ENCODE data around the gene HRH3. TPM values are rescaled to one million over a fixed set of nuclear protein-coding genes. Genes with fewer than 3 reads are reported as not detected.

Gene HRH3
- total RNA-seq, 1 experiment from 2014 or later: 1.8 TPM

DNA sequence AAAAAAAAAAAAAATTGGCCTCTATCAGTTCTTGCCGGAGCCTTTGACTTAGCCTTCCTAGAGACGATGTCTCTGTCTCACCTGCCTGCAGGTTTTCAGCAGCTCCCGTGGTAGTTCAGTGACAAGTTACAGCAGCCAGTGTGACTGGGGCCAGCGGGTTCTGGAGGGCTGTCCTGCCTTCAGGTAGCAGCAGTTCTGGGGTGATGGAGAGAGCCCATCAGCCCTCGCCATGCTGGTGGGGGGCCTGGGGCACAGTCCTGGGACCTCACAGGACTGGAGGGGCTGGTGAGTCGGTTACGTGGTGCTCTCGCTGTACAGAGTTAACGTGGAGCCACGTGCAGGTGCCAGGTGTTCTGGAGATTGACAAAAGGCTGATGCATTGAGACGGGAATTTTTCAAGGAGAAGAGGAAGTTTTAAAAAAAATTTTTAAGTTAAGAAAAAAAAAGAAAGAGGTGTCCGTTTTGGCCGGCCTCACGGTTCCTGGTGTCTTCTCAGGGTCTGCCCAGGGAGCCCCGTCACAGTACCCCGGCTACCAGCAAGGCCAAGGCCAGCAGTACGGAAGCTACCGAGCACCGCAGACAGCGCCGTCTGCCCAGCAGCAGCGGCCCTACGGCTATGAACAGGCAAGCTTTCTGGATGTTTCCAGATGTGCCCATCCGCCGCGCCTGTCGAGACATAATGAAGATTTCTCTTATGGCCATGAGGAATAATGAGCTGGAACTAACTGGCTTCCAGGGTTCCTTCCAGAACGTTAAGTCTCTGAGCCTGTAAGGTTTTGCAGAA, 45.9 kb downstream of the HRH3 start:
- Histone ChIP-seq H3K79me1 (ENCODE audit: insufficient read depth, low read depth, low read length, poor library complexity, severe bottlenecking) (no peaks in the 10 kb centered on the region), H4K91ac (ENCODE audit: insufficient read length, low read depth, low read length) (no peak overlapping the region), H3K4me2 (ENCODE audit: insufficient read depth, insufficient read length, low read length) (no peak overlapping the region), H3K4me1 (ENCODE audit: insufficient read depth, low read length) (no peaks in the 10 kb centered on the region), H3K9me3 (ENCODE audit: control insufficient read depth, low read depth, low read length) (no peaks in the 10 kb centered on the region), H2BK12ac (ENCODE audit: insufficient read length, low read depth, low read length) (no peak overlapping the region), H3K27me3 (ENCODE audit: insufficient read depth, low read length) (no peaks in the 10 kb centered on the region), H3K56ac (ENCODE audit: insufficient read length, low read depth, low read length) (no peak overlapping the region), H3K9ac (ENCODE audit: extremely low read depth, insufficient read length, low read length) (no peak overlapping the region), H4K5ac (ENCODE audit: insufficient read length, low read depth, low read length) (no peak overlapping the region), H4K20me1 (ENCODE audit: control insufficient read depth, insufficient read depth, insufficient read length) (no peaks in the 10 kb centered on the region), H3K27ac (ENCODE audit: insufficient read length, low read depth, low read length) (no peak overlapping the region), H3K4ac (ENCODE audit: low read depth, low read length) (no peak overlapping the region), H2BK120ac (ENCODE audit: low read depth, low read length, poor library complexity, severe bottlenecking) (no peak overlapping the region), H3K18ac (ENCODE audit: insufficient read length, low read depth, low read length) (no peak overlapping the region), H2AFZ (ENCODE audit: low read length) (no peak overlapping the region), H3T11ph (ENCODE audit: low read length) (no peak overlapping the region), H3K23me2 (ENCODE audit: insufficient read length, low read depth, low read length, poor library complexity, severe bottlenecking) (no peaks in the 10 kb centered on the region), H2BK15ac (ENCODE audit: low read depth, low read length) (no peak overlapping the region), H2BK5ac (ENCODE audit: insufficient read length, low read length) (no peak overlapping the region), H2BK20ac (ENCODE audit: low read depth, low read length, poor library complexity, severe bottlenecking) (no peak overlapping the region), H2AK5ac (ENCODE audit: insufficient read length, low read length) (no peak overlapping the region), H3K79me2 (ENCODE audit: insufficient read depth, low read length) (no peaks in the 10 kb centered on the region), H3K14ac (ENCODE audit: insufficient read depth, low read length) (no peak overlapping the region), H4K8ac (replicated peaks; ENCODE audit: insufficient read length, low read depth, low read length) (no peak overlapping the region), H3K23ac (ENCODE audit: insufficient read length, low read depth, low read length) (no peak overlapping the region)
- Mint-ChIP-seq H3K27ac (peak overlapping the region in 1 of 3 experiments; percentile 76; a peak in 2 of 7 replicates), H3K36me3 (ENCODE audit: insufficient read depth in 1 of 3, low read depth in 3 of 3) (peaks cover 9 to 40% (median 26%) of the 10 kb centered on the region in 3 experiments), H3K9me3 (no peaks in the 10 kb centered on the region), H3K27me3 (ENCODE audit: low read depth) (no peaks in the 10 kb centered on the region; the same call in 1 of the 2 replicates), H3K4me3 (no peak overlapping the region), H3K4me1 (no peaks in the 10 kb centered on the region)
- 100% methylated on average over 1 of the region's 28 CpGs for WGBS (ENCODE audit: extremely low coverage, insufficient read length, low lambda C conversion rate)
- DNase-seq: no peak
- TF ChIP-seq CTCF (conservative IDR thresholded peaks at IDR 0.05): no peak
